ENCODE measurements around the gene IQSEC1.

The IQSEC1 gene

DNA sequence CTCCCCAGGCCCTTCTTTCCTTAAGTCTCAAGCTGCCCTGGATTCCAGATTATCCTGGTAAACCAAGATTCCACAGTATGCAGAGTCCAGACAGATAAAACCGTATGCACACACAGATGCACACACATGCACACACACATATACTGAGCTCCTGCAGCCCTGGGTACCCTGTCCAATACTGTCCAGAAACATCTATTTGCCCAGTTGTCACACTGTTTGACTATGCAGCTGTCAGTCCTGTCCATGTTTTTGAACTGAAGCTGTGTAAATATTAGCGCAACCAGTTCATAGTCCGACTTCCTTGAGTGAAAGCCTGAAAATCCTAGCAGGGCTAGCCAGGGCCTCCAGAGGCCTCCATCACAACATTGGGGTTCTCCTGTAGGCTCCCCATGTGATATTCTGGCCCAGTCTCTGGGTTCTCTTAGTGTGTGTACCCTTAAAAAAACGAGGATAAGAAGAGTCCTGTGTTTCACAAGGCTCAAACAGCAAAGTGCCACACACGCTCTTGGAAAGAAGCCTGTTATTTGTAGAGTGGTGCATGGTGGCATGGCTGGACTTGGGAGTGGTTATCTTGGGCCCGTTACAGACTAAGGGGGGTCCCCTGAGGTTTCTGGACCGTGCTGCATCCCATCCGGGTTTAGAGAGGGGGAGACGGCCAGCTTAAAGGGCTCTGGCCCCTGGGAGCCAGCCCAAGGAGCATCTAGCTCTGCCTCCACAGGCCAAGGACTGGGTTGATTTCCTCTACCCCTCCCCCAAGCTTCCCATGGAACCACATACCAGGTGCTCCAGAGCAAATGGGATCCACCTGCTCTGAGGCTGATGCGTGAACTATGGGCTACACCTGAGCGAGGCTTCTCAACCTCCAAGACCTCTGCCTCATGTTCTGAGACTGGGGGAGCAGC is 108.3 kb downstream of the IQSEC1 start:
- DNase-seq: no peak

DNA sequence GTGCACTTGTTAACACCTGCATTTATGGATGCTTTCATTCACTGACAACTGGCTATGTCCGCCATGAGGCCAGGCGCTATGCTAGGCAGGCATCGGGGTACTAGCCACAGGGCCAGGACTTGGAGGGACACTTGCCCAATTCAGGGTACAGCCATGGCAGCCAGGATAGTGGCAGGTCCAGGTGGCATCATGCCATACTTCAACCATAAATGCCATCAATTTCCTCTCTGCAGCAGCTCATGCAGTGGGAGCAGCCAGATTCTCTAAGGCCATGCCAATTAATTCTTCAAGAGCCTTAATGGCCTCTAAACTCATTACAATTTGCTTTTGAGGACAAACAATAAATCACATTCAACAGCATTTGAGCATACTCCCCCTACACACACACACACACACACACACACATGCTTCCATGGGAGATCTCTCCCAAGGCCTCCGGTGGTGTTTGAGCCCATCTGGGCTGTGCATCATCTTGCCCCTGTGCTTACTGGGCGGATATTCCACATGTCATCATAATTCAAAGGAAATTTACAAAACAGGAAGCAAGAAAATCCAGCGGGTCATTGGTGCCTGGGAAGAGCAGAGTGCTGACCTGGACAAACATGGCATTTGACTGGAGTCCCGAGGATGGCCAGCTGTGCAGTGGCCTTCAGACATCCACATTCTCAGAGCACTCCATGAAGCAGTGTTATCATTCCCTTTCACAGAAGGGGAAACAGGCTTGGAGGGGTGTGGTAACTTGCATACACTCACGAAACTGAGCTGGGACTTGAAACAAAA is 109.1 kb downstream of the IQSEC1 start:
- DNase-seq: no peak

DNA sequence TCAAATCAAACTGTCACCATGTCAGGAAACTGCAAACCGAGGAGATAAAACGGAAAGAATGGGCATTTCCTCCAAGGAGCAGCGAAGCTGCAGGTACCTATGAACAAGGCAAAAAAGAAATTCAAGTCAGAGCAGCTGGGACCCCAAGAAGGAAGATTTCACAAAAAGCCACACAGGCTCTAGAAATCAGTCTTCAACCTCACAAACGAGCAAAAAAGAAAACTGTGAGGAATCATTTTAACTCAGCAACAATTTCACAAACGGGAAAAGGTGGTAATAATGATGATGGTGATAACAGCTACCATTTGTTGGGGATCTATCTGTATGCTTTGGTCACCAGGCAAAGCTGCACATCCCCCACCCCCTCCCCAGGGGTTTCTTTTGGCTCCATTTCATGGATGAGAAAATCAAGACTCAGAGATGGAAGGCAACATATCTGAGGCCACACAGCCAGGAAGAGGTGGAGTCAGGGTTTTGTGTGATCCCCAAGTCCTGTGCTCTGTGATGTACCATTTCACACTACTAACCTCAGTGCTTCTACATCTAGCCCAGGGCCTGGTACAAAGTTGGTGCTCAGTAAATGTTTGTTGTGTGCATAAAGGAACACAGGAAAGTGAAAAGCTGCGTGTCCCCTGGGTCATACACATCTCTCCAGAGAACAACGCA is 109.9 kb downstream of the IQSEC1 start:
- DNase-seq: no peak

DNA sequence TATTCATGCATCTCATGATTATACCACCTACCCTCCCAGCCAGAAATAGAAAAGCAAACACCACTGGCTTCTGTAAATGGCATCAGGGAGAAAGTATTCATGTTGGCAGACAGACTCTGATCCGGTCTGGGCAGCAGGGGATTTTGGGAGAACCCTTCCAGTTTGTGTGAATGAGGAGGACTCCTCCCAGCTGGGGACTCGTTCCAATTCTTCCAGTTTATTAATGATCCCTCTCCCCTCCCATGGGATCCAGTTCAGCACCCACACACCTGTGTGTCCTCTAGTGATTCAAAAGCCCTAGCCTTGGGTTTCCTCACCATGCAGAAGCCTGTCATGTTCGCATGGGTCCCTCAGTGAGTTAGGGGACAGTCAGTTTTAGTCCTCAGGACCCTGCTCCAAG is 110.9 kb downstream of the IQSEC1 start:
- DNase-seq: no peak

DNA sequence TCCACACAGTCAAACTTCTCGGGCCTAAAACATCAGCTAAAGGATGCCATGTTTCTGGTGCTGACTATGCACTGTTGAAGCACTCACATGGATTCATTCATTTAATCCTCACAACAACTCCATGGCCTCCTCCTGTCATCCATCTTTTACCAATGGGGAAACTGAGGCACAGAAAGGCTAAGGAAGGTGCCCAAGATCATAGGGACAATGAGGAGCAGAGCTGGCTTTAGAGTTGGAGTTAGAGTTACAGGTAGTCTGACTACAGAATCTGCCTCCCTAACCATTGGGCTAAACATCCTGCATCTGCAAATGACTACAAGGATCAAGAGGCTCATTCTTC is 111.6 kb downstream of the IQSEC1 start:
- DNase-seq: no peak

DNA sequence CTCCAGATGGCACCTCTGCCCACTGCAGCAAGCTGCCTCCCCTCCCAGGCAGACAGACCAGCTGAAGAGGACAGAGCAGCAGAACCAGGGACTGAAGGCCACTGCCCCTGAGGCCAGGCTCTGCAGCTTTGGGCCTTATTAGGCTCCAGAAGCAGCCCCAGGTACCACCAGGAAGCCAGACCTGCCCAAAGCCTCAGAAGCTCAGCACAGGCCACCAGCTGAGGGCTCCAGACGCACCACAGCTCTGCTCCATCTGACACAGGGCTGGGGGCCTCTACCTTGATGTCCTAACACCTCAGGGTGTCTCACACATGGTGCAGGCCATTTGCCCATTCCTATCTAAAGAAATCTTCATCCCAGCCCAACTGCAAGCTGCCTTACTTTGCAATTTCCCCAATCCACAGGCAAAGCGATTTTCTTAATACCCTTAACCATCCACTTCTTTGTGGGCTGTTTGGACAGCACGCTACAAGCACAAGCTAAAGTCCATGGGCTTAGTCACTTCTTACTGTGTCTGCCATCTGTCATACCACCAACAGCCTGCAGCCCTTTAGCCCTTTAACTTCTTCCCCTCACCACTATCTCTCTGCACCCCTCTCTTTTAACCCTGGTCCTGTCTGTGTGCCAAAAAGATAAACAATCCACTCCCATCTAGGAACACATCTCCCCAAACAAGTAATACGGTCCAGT is 112.1 kb downstream of the IQSEC1 start:
- DNase-seq: no peak

DNA sequence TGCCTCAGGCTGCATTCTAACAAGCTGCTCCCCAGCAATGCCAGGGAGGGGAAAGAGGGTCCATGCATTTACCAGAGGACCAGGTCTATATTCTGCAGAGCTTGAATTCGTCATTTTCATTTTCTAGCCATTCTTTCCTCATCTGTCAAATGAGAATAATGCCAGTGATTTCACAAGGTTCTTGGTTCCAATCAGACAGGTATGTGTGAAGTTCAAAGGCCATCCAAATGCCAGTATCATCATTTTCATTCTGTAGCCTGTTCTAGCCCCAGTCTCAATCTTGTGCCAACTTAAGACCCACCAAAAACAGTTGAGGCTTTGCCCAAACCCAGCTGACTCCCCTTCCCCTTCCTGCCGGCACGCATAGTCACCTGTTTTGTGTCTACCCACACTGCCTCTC is 112.7 kb downstream of the IQSEC1 start:
- no peak for DNase-seq

DNA sequence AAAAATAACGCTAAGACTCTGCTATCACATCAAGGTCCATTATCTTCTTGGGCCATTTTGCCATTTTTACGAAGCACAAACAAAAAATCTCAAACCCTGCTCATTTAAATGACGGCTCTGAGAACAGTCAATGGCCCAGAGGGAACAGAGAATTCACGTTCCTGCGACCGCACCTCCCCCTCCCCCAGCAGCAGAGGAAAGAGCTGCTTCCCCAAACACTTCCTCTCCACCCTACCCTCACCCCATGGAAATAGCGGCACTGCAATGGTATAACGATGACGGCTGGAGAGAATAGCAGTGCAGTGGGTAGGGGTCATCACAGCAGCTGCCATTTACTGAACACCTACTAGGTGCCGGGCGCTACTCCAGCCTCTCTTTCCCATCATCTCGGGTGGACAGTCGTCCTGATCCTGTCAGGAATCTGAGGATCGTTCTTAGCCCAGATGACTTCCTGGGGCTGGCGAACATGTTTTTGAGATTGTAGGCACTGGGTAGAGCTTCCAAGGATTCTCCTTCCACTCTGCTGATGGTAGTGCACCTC is 113.3 kb downstream of the IQSEC1 start:
- no peak for DNase-seq

DNA sequence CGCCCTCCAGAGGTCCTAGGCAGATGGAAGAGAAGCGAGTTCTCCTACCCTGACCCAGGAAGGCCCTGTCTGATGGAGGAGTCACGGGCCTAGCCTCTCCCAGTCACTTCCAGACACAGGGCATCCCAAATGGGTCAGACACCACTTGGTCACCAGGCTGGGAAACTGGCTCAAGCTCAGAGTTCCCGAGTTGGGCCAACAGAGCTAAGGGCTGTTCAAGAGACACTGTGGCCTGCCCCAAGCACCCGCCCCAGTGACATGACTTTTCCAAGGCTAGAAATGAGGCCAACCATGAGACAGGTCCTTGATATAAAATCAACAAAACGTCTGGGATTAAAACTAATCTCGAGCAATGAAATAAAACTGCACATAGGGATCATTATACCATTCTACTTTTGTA is 113.8 kb downstream of the IQSEC1 start:
- DNase-seq: no peak

DNA sequence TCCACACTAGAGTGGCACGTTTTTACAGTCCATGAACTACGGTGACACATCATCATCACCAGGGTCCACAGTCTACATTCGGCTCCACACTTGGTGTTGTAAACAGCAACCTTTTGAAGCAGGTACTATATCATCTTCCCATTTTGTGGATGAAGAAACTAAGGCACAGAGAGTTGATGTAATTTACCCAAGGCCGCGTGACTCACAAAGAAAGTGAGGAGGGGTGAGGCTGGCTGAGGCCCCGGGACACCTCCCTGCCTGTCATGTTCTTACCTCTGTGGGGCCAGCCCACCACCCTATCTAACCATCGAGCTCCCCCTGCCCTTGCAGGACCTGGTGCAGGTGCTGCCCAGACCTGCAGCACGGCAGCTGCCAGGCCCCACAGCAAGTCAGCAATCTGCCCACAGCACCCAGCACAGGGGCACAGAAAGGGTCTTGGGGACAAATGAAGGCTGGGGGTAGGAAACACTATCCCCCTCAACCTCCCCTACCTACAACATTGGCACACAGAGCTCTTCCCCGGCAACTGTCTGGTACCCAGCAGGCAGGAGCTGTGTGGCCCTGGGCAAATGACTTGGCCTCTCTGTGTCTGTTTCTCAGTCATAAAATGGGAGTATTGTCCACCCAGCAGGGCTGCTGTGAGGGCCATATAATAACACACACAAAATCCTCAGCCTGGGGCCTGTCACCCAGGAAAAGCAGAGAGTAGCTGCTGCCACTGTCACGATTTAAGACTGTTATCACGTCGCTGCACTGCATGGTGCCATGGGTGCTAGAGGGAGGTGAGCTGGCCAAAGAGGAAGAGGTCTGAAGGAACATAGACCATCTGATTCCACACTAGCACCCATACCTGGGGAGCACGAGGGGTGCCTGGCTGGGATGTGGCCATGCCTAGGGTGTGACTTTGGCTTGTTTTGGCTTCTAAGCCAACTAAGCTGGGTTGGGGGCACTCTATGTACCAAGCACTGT is 115.1 kb downstream of the IQSEC1 start:
- DNase-seq: no peak

DNA sequence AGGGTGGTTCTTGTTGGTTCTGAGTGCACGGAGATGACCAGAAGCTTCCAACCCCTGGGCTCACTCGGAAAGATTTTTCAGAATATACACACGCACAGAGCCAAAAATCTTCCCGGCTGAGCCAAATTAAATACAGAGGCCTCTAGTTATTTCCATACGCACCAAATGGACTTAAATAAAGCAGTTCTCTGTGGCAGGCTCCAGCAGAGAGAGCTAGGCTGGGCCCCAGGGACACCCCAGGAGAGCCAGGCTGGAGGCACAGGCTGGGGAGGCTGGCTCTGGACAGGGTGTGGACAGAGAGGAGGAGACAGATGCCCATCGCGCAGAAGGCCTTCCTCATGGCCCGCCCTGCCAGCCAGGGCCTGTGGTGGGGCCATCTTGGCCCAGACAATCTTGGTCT is 115.9 kb downstream of the IQSEC1 start:
- no peak for DNase-seq

DNA sequence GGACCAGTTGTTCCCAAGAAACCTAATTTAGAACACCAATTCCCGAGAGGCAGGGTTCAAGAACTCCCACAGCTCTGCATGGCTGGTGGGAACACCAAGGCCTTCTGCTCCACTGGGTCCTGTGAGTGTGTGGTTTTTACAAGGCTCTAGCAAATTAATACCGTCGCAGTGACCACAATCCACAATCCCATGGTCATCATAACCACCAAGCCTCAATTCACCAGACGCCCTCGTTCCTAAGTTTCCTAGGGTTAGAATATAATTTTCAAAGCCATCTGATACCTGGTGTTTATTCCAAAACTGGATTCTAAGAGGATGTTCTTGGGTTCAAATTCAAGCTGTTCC is 116.9 kb downstream of the IQSEC1 start:
- DNase-seq: no peak

DNA sequence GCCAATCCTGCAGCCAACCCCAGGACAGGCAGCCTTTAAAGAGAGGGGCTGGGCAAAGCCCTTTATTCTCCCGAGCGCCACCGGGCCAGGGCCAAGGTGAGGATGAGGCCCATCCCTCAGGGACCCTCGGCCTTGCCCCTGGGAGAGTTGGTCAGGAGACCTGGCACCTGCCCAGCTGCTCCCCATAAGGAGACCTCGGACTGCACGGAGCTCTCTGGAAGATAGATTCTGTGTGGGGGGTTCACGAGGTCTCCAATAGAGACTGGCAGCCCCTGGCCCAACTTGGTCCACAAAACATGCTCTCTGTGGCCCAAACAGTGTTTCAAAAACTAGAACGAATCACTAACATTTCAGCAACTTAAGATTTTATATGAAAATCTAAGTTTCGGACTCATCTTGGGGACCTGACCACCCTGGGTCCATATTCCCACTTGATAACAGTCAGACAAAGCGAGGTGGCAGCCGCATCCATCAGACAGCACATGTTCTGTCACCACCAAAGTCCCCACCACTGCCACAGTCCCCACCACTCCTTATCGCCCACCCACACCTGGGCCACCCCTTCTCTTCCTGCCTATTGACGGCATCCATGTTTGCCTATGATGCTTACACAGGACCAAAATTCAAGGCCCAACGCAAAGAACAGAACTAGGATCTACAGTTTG is 117.4 kb downstream of the IQSEC1 start:
- DNase-seq: no peak

DNA sequence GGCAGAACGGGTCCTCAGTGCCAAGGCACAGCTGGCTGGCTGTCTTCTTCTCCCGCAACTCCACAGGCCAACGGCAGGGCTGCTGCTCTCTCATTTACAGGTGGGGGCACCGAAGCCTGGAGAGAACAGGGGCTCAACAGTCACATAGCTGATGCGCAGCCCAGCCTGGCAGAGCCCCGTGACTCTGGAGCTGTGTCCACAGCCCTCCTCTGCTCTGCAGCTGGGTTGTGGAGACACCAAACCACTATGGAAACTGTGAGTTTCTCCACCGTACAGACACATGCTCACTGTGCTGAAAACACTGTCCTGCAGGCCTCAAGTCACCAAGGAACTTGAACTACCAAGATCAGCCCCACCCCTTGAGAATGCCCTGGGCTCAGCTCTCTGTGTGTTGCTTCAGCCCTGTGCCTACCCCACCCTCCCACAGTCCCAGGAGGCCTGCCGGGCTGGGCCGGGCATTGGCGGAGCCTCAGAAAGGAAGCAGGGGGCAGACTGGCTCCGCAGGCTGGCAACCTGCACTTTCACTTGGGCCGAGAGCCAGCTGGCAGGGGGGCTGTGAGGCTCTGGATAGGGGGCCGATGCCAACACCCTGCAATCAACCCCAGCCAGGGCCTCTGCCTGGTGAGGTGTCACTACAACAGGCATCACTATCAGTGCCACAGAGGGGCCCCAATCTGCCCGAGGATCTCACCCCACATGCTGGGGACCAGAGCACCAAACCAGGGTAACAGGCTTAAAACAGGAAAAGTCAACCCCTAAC is 118.2 kb downstream of the IQSEC1 start:
- DNase-seq: no peak

DNA sequence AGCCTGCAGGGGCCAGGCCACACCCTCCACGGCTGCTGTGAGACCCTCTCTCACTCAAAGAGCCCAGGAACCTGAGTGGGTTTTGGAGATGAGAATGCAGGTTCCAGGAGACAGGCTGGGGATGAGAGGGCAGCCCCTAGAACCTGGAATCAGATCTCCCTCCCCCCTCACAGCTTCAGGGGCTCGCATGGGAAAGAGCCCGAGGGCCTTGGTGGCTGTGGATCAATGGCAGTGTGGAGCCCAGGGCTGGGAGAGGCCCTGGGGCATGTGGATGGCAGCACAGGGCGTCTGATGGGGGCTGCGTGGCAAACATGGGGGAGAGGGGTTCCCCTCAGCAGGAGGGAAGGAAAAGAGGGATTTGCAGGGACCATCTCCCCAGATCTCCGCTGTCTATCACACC is 119.0 kb downstream of the IQSEC1 start:
- DNase-seq: no peak

DNA sequence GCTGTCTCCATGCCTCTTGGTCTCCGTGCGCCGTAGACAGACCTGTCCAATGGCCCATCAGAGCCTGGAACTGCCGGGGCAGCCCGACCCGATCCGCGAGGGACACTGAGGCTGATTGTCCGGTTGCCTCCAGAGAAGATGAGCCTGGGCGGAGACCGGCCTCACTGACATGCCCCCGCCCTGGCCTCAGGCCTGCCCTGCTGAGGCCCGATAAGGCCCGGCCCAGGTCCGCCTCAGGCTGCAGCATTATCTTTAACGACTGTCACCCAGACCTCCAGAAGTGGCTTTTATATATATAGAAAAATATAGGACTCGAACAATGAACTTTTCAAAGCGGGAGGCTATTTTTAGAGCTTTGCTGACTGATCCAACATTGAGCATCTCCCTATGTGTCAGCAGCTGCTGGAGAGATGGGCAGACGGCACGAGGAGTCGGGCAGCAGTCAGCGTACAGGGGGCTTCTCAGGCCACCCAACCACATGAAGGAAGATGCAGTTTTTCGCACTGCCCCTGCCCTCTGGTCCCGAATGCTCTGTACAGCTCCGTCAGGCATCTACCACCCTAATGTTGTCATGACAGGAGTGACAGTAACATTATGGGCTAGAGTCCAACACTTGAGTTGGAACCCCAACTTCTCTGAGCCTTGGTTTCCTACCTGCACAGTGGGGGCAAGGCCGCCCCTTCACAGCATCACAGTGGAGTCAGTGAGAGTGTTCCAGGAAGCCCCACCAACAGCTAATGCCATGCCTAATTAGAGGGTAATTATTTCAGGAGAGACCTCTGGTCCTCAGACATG is 119.8 kb downstream of the IQSEC1 start:
- DNase-seq: no peak

DNA sequence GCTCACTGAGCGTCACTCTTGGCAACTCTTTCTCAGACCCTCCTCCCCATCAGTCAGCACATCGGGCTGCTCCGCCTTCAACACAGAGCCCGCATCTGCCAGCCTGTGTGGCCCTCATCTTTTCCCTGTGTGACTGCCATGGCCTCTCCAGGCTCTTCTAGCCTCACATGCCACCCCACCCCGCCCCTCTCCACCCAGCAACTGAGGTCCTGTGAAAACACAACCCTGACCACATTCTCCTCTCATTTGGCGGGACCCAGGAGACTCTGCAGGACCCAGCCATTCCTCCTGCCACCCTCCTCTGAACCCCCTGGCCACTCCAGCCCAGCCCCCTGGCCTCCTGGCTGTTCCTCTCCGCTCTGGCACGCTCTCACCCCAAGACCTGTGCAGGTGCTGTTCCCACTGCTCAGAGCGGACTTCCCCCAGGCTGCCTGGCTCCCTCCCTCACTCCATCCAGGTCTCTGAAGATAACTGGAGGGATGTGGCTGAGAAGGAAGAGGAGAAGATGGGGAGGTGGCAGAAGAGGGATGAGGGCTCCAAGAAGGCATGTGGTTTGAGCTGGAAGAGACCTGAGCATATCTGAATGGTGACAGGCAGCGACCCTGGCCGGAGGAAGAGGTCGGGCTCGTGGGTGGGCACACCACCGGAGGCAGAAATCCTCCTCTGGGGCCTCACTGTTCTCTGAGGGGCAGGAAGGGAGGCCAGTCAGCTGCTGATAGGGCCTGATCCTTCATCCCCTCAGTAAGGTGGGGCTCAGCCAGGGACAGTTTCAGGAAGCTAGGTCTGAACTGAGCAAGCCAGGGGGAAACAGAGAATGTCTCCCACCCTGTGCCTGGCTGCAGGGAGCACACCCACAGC is 120.7 kb downstream of the IQSEC1 start:
- no peak for DNase-seq
